Type B pancreatic cell (in vitro differentiated cells): ENCODE data around the gene KCTD7. TPM values are rescaled to one million over a fixed set of nuclear protein-coding genes. Genes with fewer than 3 reads are reported as not detected.
"Not testable (repeated sequence)": the region's sequence is repeated elsewhere in the genome, so short reads cannot be mapped to it uniquely, and the experiment has no call there.

Experiments used
- DNase-seq: peaks from one replicate; pipeline ENCODE4 v3.0.0; 2021; ENCODE audit warnings: mixed read lengths; ENCODE audit not compliant: unreplicated experiment; ENCODE audit errors: extremely low spot score
- H3K27ac Mint-ChIP-seq: 2 replicates; pipeline ENCODE4 v1.8.0; 2021; ENCODE audit warnings: mild to moderate bottlenecking, mixed read lengths
- H3K27me3 Mint-ChIP-seq: 2 replicates; pipeline ENCODE4 v1.8.0; 2021; ENCODE audit warnings: mixed read lengths
- H3K36me3 Mint-ChIP-seq: 2 replicates; pipeline ENCODE4 v1.8.0; 2021; ENCODE audit warnings: mixed read lengths
- H3K4me1 Mint-ChIP-seq: one replicate; pipeline ENCODE4 v1.8.0; 2021; ENCODE audit warnings: mixed read lengths; ENCODE audit not compliant: unreplicated experiment
- H3K4me3 Mint-ChIP-seq: 2 replicates; pipeline ENCODE4 v1.8.0; 2021; ENCODE audit warnings: mild to moderate bottlenecking, mixed read lengths
- H3K9me3 Mint-ChIP-seq: 2 replicates; pipeline ENCODE4 v1.8.0; 2021; ENCODE audit warnings: mixed read lengths
- CTCF ChIP-seq: fragments of 200-600 bp; sonication (generic); conservative IDR thresholded peaks from 2 replicates; pipeline ENCODE4 v1.5.0; 2021; ENCODE audit warnings: antibody characterized with exemption, mild to moderate bottlenecking
- total RNA-seq: library from RNA; stranded (reverse); gene quantifications from 2 replicates; pipeline ENCODE4 v1.2.1, GENCODE V29; 2021; ENCODE audit warnings: low replicate concordance

The KCTD7 gene
- total RNA-seq, 1 donor from 2014 or later = 13.7 TPM

- no peak for TF ChIP-seq CTCF
- Mint-ChIP-seq H3K27ac (peak overlapping the region; percentile 19), H3K27me3 (no peaks in the 10 kb centered on the region), H3K36me3 (no peaks in the 10 kb centered on the region), H3K9me3 (no peaks in the 10 kb centered on the region), H3K4me1 (no peaks in the 10 kb centered on the region), H3K4me3 (no peak overlapping the region)
- DNase-seq = no peak
These were observed 19.5 kb upstream of the KCTD7 start for GRCh38 chr7:66609176-66609575.

GRCh38 chr7:66614596-66614995 lies 14.1 kb upstream of the KCTD7 start:
- not testable (repeated sequence) for H3K4me3 Mint-ChIP-seq

GRCh38 chr7:66615699-66616098 lies 13.0 kb upstream of the KCTD7 start:
- Mint-ChIP-seq H3K9me3 (no peaks in the 10 kb centered on the region), H3K27me3 (no peaks in the 10 kb centered on the region), H3K36me3 (no peaks in the 10 kb centered on the region), H3K4me1 (peaks cover 9% of the 10 kb centered on the region), H3K4me3 (no peak overlapping the region), H3K27ac (no peak overlapping the region)
- TF ChIP-seq CTCF = no peak
- no peak for DNase-seq

More at GRCh38 chr7:66614596-66614995, 14.1 kb upstream of the KCTD7 start:
- not testable (repeated sequence) for H3K36me3 Mint-ChIP-seq, H3K27ac Mint-ChIP-seq, H3K9me3 Mint-ChIP-seq, DNase-seq, H3K27me3 Mint-ChIP-seq, H3K4me1 Mint-ChIP-seq

GRCh38 chr7:66617295-66617694 lies 11.4 kb upstream of the KCTD7 start:
- no peak for DNase-seq
- Mint-ChIP-seq H3K4me3 (no peak overlapping the region), H3K4me1 (peaks cover 9% of the 10 kb centered on the region), H3K36me3 (no peaks in the 10 kb centered on the region), H3K27me3 (peaks cover under 1% of the 10 kb centered on the region), H3K27ac (no peak overlapping the region), H3K9me3 (no peaks in the 10 kb centered on the region)
- no peak for TF ChIP-seq CTCF

- DNase-seq, H3K4me1 Mint-ChIP-seq, H3K9me3 Mint-ChIP-seq, H3K27me3 Mint-ChIP-seq, H3K36me3 Mint-ChIP-seq: not testable (repeated sequence)
- Mint-ChIP-seq H3K27ac (peak overlapping the region; percentile 83), H3K4me3 (peak overlapping the region; percentile 22)
These were observed 9.2 kb upstream of the KCTD7 start for GRCh38 chr7:66619341-66619948.

GRCh38 chr7:66626331-66626934 lies 2.2 kb upstream of the KCTD7 start:
- no peak for DNase-seq
- H3K4me3 Mint-ChIP-seq = peak overlapping the region; percentile 81
- H3K36me3 Mint-ChIP-seq = peaks cover 6% of the 10 kb centered on the region
- H3K4me1 Mint-ChIP-seq = peaks cover 10% of the 10 kb centered on the region
- TF ChIP-seq CTCF = no peak
- H3K27ac Mint-ChIP-seq = peak overlapping the region; percentile 86
- no peaks in the 10 kb centered on the region for H3K9me3 Mint-ChIP-seq
- peaks cover 2% of the 10 kb centered on the region for H3K27me3 Mint-ChIP-seq
